ENCODE measurements around the gene NMD3. TPM values are rescaled to one million over a fixed set of nuclear protein-coding genes. Genes with fewer than 3 reads are reported as not detected.
A peak's percentile ranks its signal among the peaks of the same experiment; 100 is the strongest.

Gene NMD3
- polyA plus RNA-seq, 3 donors, result 16.8 to 30.0 (median 20.7) TPM

DNA sequence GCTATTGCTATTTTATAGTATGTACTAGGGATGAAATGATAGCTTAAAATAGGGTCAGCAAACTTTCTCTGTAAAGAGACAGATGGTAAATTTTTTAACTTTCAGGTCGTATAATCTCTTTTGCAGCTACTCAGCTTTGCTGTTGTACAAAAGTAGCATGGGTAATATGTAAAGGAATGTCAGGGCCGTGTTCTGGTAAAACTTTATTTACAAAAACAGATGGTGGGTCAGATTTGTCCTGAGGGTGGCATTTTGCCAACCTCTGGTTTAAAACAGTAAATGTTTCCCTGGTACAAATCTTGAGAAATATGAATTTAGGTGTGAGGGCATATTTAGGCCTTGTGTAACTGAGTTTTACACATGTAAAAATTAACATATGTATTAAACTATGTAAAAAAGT lies 18.6 kb downstream of the NMD3 start:
- Histone ChIP-seq H3K9ac (ENCODE audit: insufficient read depth, low read length, poor library complexity, severe bottlenecking) (no peak overlapping the region), H3K4me2 (replicated peaks; ENCODE audit: extremely low read depth, low read length, poor library complexity, severe bottlenecking) (no peak overlapping the region), H3K79me2 (ENCODE audit: insufficient read depth, low read length) (no peaks in the 10 kb centered on the region), H3K27me3 (ENCODE audit: control insufficient read depth in 2 of 2, insufficient read depth in 2 of 2, low read length in 2 of 2) (no peaks in the 10 kb centered on the region), H3K4me1 (ENCODE audit: control insufficient read depth in 1 of 2, insufficient read depth in 2 of 2, low read length in 2 of 2) (no peaks in the 10 kb centered on the region), H3K36me3 (replicated peaks in 1 of 2; ENCODE audit: control insufficient read depth in 1 of 2, insufficient read depth in 2 of 2, low read length in 2 of 2) (peaks cover 88 to 96% of the 10 kb centered on the region in 2 donors), H3K9me3 (replicated peaks in 1 of 2; ENCODE audit: control insufficient read depth in 1 of 2, insufficient read depth in 1 of 2, low read length in 2 of 2) (no peaks in the 10 kb centered on the region), H3K27ac (ENCODE audit: low read depth in 1 of 2, low read length in 2 of 2) (no peak overlapping the region), H2AFZ (ENCODE audit: insufficient read depth, low read depth, low read length, poor library complexity, severe bottlenecking) (no peak overlapping the region), H4K20me1 (ENCODE audit: insufficient read depth, low read length) (no peaks in the 10 kb centered on the region), H3K4me3 (replicated peaks in 1 of 3; ENCODE audit: low read depth in 2 of 3, low read length in 3 of 3) (no peak overlapping the region)
- intact Hi-C loops (cut with micrococcal nuclease), result no loop called here
- H3K4me3 Mint-ChIP-seq, result no peak overlapping the region
- H3K36me3 Mint-ChIP-seq, result peaks cover 73 to 86% of the 10 kb centered on the region in 2 donors
- H3K27ac Mint-ChIP-seq, result no peak overlapping the region
- TF ChIP-seq CTCF (IDR thresholded peaks at IDR 0.05), result no peak
- no peaks in the 10 kb centered on the region for H3K27me3 Mint-ChIP-seq (ENCODE audit: low read depth in 3 of 3)
- H3K4me1 Mint-ChIP-seq, result no peaks in the 10 kb centered on the region
- DNase-seq, result no peak
- H3K9me3 Mint-ChIP-seq, result no peaks in the 10 kb centered on the region
- 100% methylated on average over 1 of the region's 2 CpGs for WGBS (ENCODE audit: insufficient coverage)

DNA sequence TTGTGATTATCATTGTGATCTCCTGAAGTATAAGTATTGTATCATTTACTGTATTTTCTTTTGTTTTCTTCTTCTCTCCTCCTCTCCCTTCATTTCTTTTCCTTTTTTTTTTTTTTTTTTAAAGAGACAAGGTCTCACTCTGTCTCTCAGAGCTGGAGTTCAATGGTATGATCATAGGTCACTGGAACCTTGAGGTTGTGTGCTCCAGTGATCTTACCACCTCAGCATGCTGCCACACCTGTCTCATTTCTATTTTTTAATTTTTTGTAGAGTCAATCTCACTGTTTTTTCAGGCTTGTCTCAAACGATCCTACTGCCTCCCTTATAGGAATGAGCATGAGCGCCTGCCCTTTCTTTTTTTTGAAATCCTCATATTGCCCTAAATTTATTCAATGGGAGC lies 23.4 kb downstream of the NMD3 start:
- Histone ChIP-seq H3K4me1 (ENCODE audit: control insufficient read depth in 1 of 2, insufficient read depth in 2 of 2, low read length in 2 of 2) (no peaks in the 10 kb centered on the region), H4K20me1 (ENCODE audit: insufficient read depth, low read length) (no peaks in the 10 kb centered on the region), H3K36me3 (replicated peaks in 1 of 2; ENCODE audit: control insufficient read depth in 1 of 2, insufficient read depth in 2 of 2, low read length in 2 of 2) (peaks cover 87 to 92% of the 10 kb centered on the region in 2 donors), H3K9me3 (replicated peaks in 1 of 2; ENCODE audit: control insufficient read depth in 1 of 2, insufficient read depth in 1 of 2, low read length in 2 of 2) (no peaks in the 10 kb centered on the region), H3K27me3 (ENCODE audit: control insufficient read depth in 2 of 2, insufficient read depth in 2 of 2, low read length in 2 of 2) (no peaks in the 10 kb centered on the region), H3K79me2 (ENCODE audit: insufficient read depth, low read length) (no peaks in the 10 kb centered on the region), H3K9ac (ENCODE audit: insufficient read depth, low read length, poor library complexity, severe bottlenecking) (no peak overlapping the region), H3K4me3 (replicated peaks in 1 of 3; ENCODE audit: low read depth in 2 of 3, low read length in 3 of 3) (no peak overlapping the region), H3K4me2 (replicated peaks; ENCODE audit: extremely low read depth, low read length, poor library complexity, severe bottlenecking) (no peak overlapping the region), H2AFZ (ENCODE audit: insufficient read depth, low read depth, low read length, poor library complexity, severe bottlenecking) (no peak overlapping the region), H3K27ac (ENCODE audit: low read depth in 1 of 2, low read length in 2 of 2) (no peak overlapping the region)
- no peak for DNase-seq
- H3K27me3 Mint-ChIP-seq (ENCODE audit: low read depth in 3 of 3), result no peaks in the 10 kb centered on the region
- H3K27ac Mint-ChIP-seq, result peak overlapping the region in 2 of 7 donors; percentile 11 to 54
- no CpG with 5 or more reads among the region's 2 CpGs for WGBS (ENCODE audit: insufficient coverage)
- intact Hi-C loops (cut with micrococcal nuclease), result no loop called here
- peaks cover 71 to 83% of the 10 kb centered on the region in 2 donors for H3K36me3 Mint-ChIP-seq
- H3K9me3 Mint-ChIP-seq, result no peaks in the 10 kb centered on the region
- no peak overlapping the region for H3K4me3 Mint-ChIP-seq
- H3K4me1 Mint-ChIP-seq, result no peaks in the 10 kb centered on the region
- no peak for TF ChIP-seq CTCF (IDR thresholded peaks at IDR 0.05)

Data from CD14-positive monocyte (primary cell).